ENCODE measurements around the gene MYH10.

Gene MYH10

DNA sequence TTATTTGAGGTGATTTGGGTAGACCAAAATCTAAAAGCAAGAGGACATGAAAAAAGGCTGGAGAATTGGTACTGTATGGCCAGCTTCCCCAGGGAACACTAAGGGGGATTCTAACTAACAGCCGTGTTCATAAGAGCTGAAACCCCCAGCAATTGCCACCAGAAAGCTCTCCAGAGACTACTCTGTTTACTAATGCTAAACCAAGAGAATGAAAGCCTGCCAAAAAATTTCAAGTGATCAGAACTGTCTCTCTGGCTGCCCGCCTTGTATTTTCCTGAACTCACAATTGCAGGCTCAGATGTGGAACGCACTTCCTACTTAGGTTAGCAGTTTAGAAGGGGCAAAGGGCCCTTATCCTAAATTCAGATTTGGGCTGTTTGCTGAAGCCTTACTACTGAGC lies 24.1 kb downstream of the MYH10 start:
- Histone ChIP-seq H3K27ac (ENCODE audit: low read length) (no peak overlapping the region), H3K27me3 (ENCODE audit: insufficient read depth, low read length, poor library complexity) (no peaks in the 10 kb centered on the region), H3K9me3 (ENCODE audit: insufficient read depth, low read length, severe bottlenecking) (no peaks in the 10 kb centered on the region), H3K79me2 (ENCODE audit: insufficient read depth, low read length) (peaks cover 64% of the 10 kb centered on the region), H3K4me2 (ENCODE audit: insufficient read depth, low read length) (no peak overlapping the region), H3K36me3 (ENCODE audit: insufficient read depth, low read length) (peaks cover 36% of the 10 kb centered on the region), H4K20me1 (ENCODE audit: insufficient read depth, low read length) (peaks cover 44% of the 10 kb centered on the region), H3K4me3 (ENCODE audit: low read depth in 1 of 2, low read length in 2 of 2) (no peak overlapping the region), H3K9ac (ENCODE audit: low read depth, low read length) (no peak overlapping the region), H3K4me1 (ENCODE audit: insufficient read depth, low read length) (no peaks in the 10 kb centered on the region), H2AFZ (ENCODE audit: low read depth, low read length) (no peak overlapping the region)
- ATAC-seq (ENCODE audit: insufficient read depth, low read depth) (no peak), DNase-seq (no peak)
- TF ChIP-seq, protein P1, sequence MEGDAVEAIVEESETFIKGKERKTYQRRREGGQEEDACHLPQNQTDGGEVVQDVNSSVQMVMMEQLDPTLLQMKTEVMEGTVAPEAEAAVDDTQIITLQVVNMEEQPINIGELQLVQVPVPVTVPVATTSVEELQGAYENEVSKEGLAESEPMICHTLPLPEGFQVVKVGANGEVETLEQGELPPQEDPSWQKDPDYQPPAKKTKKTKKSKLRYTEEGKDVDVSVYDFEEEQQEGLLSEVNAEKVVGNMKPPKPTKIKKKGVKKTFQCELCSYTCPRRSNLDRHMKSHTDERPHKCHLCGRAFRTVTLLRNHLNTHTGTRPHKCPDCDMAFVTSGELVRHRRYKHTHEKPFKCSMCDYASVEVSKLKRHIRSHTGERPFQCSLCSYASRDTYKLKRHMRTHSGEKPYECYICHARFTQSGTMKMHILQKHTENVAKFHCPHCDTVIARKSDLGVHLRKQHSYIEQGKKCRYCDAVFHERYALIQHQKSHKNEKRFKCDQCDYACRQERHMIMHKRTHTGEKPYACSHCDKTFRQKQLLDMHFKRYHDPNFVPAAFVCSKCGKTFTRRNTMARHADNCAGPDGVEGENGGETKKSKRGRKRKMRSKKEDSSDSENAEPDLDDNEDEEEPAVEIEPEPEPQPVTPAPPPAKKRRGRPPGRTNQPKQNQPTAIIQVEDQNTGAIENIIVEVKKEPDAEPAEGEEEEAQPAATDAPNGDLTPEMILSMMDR (IDR thresholded peaks at IDR 0.05; ENCODE audit: borderline replicate concordance, extremely low read depth, low read length, poor library complexity, severe bottlenecking) = no peak
- TF ChIP-seq EZH2 (IDR thresholded peaks at IDR 0.05; ENCODE audit: borderline replicate concordance, low read depth, low read length, severe bottlenecking) = no peak

DNA sequence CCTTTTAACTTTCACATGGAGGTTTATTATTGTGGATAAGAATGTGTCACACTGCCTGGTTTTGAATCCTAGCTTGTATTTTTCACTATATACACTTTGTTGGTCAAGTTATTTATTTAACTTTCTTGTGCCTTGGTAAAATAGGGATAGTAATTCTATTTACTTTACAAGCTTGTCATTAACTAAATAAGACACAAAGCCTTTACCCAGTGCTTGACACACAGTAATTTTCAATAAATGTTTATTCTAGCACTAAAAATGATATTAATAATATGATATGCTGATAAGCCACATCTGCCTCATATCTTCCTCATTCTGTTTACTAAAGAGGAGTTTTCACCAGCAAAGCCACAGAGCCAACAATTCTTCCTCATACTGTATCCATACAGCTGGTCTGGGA lies 27.8 kb downstream of the MYH10 start:
- Histone ChIP-seq H3K4me2 (ENCODE audit: insufficient read depth, low read length) (no peak overlapping the region), H3K4me1 (ENCODE audit: insufficient read depth, low read length) (no peaks in the 10 kb centered on the region), H3K4me3 (ENCODE audit: low read depth in 1 of 2, low read length in 2 of 2) (no peak overlapping the region), H2AFZ (ENCODE audit: low read depth, low read length) (no peak overlapping the region), H3K9me3 (ENCODE audit: insufficient read depth, low read length, severe bottlenecking) (no peaks in the 10 kb centered on the region), H3K9ac (ENCODE audit: low read depth, low read length) (no peak overlapping the region), H3K27ac (ENCODE audit: low read length) (no peak overlapping the region), H3K27me3 (ENCODE audit: insufficient read depth, low read length, poor library complexity) (no peaks in the 10 kb centered on the region), H3K36me3 (ENCODE audit: insufficient read depth, low read length) (peaks cover 53% of the 10 kb centered on the region), H3K79me2 (ENCODE audit: insufficient read depth, low read length) (peaks cover 48% of the 10 kb centered on the region), H4K20me1 (ENCODE audit: insufficient read depth, low read length) (peaks cover 17% of the 10 kb centered on the region)
- no peak for TF ChIP-seq EZH2 (IDR thresholded peaks at IDR 0.05; ENCODE audit: borderline replicate concordance, low read depth, low read length, severe bottlenecking)
- ATAC-seq (ENCODE audit: insufficient read depth, low read depth) = no peak
- DNase-seq = no peak

DNA sequence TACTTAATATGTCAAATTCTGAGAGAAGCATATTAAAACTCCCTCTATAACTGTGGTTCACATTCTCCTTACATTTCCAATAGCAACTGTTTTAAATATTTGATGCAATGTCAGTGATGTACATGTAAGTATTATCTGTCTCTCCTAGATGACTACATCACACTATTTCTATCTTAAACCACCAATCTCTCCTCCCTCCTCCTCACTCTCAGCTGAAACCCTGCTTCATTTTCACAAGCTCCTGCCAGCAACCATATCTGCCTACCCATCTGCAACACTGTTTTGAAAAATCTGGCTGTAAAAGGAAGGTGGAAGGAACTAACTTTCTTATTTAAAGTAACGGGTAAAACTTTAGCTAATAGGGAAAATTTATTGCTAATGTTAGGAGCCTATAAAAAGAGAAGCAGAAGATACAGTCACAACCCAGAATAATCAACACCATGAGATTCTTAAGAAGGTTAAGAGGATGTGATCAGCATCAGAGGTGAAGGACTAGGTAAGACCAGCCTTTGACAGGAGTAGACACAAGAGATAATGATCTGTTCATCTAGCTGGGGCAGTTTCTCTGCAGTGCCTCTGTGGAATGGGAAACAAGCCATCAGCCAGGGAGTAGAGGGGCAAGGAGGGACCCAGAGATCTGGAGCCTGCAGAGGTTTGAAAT lies 31.0 kb downstream of the MYH10 start:
- Histone ChIP-seq H3K4me3 (ENCODE audit: low read depth in 1 of 2, low read length in 2 of 2) (no peak overlapping the region), H3K79me2 (ENCODE audit: insufficient read depth, low read length) (peaks cover 37% of the 10 kb centered on the region), H2AFZ (ENCODE audit: low read depth, low read length) (no peak overlapping the region), H3K36me3 (ENCODE audit: insufficient read depth, low read length) (peaks cover 52% of the 10 kb centered on the region), H3K27ac (ENCODE audit: low read length) (no peak overlapping the region), H3K9me3 (ENCODE audit: insufficient read depth, low read length, severe bottlenecking) (no peaks in the 10 kb centered on the region), H3K4me2 (ENCODE audit: insufficient read depth, low read length) (no peak overlapping the region), H3K27me3 (ENCODE audit: insufficient read depth, low read length, poor library complexity) (no peaks in the 10 kb centered on the region), H4K20me1 (ENCODE audit: insufficient read depth, low read length) (no peaks in the 10 kb centered on the region; the same call in none of the 2 replicates), H3K9ac (ENCODE audit: low read depth, low read length) (no peak overlapping the region), H3K4me1 (ENCODE audit: insufficient read depth, low read length) (no peaks in the 10 kb centered on the region)
- DNase-seq (no peak), ATAC-seq (ENCODE audit: insufficient read depth, low read depth) (no peak)
- no peak for TF ChIP-seq EZH2 (IDR thresholded peaks at IDR 0.05; ENCODE audit: borderline replicate concordance, low read depth, low read length, severe bottlenecking)
- TF ChIP-seq, protein P1 (IDR thresholded peaks at IDR 0.05; ENCODE audit: borderline replicate concordance, extremely low read depth, low read length, poor library complexity, severe bottlenecking) = no peak

DNA sequence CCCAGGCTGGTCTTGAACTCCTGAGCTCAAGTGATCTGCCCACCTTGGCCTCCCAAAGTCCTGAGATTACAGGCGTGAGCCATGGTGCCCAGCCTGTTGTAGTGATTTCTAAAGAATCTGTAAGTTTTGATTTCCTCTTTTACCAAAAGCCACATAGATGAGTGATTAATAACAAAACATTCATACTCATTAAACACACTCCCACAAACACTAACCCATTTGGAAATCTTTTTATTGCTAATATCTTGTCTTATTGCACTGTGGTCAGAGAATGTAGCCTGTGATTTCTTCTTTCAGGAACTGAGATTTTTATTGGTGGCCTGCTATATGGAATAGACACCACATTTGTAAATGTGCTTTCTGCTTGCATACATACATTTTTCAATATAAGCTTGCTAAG lies 31.6 kb downstream of the MYH10 start:
- TF ChIP-seq, protein P1 (IDR thresholded peaks at IDR 0.05; ENCODE audit: borderline replicate concordance, extremely low read depth, low read length, poor library complexity, severe bottlenecking) = no peak
- TF ChIP-seq EZH2 (IDR thresholded peaks at IDR 0.05; ENCODE audit: borderline replicate concordance, low read depth, low read length, severe bottlenecking) = no peak
- no peaks in the 10 kb centered on the region; the same call in none of the 2 replicates for H4K20me1 ChIP-seq (ENCODE audit: insufficient read depth, low read length)
- H3K9ac ChIP-seq (ENCODE audit: low read depth, low read length) = no peak overlapping the region
- H2AFZ ChIP-seq (ENCODE audit: low read depth, low read length) = no peak overlapping the region
- no peak overlapping the region for H3K4me3 ChIP-seq (ENCODE audit: low read depth in 1 of 2, low read length in 2 of 2)
- H3K79me2 ChIP-seq (ENCODE audit: insufficient read depth, low read length) = peaks cover 37% of the 10 kb centered on the region
- DNase-seq (no peak), ATAC-seq (ENCODE audit: insufficient read depth, low read depth) (no peak)
- H3K4me2 ChIP-seq (ENCODE audit: insufficient read depth, low read length) = no peak overlapping the region
- no peaks in the 10 kb centered on the region for H3K4me1 ChIP-seq (ENCODE audit: insufficient read depth, low read length)
- H3K27ac ChIP-seq (ENCODE audit: low read length) = no peak overlapping the region
- H3K9me3 ChIP-seq (ENCODE audit: insufficient read depth, low read length, severe bottlenecking) = no peaks in the 10 kb centered on the region
- H3K36me3 ChIP-seq (ENCODE audit: insufficient read depth, low read length) = peaks cover 47% of the 10 kb centered on the region
- H3K27me3 ChIP-seq (ENCODE audit: insufficient read depth, low read length, poor library complexity) = no peaks in the 10 kb centered on the region

Data from DND-41 (cell line).